CMK (cell line): ENCODE measurements around the gene PCYT1A.

Experiments
- DNase-seq: peaks from one replicate; pipeline ENCODE4 v3.0.0-alpha.2; 2010; ENCODE audit warnings: low read depth

PCYT1A gene

DNA sequence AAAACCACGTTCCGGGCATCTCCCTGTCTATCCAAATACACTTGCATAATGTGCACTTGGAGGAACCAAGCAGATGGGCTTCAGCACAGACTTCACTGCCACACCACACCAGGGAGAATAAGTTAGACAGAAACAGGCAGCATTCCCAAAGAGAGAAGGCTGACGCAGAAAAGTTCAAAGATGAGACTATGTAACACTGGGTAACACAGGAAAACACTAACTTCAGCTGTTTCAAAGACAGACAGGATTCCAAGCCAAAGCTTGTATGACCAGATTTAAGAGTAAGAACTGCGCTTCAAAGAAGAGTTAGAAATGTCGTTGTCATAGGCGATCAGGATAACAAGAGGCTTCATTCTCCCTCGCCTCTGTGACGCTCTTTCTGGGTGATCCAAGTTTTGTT, 51.3 kb downstream of the PCYT1A start:
- no peak for DNase-seq

DNA sequence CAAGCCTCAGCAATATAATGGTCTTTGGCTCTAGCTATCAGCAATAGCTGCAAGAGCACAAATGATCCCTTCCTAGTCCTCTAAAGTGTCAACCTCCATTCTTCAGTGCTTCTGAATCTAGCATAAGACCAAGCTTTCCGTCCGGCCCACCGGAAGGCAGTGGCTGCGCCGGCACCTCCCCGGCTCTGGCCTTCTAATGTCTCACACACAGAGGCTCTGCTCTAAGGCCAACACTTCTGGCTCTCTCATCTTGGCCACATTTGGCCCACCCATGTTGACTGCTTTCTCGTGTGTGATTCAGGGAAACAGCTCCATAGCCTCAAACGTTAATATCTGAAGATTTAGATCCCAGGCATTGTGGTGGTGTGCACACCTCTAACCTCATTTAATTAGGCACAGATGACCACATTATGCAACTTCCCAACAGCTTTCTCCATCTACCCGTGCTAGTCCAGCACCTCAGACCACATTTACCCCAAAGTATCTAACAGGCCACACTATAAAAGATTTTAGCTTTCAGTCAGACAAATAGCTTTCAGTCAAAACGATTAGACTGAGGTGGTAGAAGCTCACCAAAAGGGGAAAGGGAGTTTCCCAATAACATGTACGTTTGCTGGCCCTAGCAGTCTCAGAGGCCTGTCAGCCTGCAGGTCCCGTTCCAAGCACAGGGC, 51.9 kb downstream of the PCYT1A start:
- no peak for DNase-seq

DNA sequence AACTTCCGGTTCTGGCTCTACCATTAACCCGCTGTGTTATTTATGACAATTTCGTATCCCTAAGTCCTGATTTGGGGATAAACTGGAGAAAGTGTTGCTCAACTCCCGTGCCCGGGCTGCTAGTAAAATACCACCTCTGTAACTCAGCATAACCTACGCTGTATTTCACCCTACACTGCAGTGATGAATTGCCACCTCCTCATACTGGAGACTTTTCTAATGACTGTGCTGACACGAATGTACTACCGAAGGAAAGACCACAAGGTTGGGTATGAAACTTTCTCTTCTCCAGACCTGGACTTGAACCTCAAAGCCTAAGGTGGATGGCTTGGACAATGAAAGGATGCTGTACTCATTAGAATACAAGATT, 54.7 kb downstream of the PCYT1A start:
- DNase-seq, result no peak

DNA sequence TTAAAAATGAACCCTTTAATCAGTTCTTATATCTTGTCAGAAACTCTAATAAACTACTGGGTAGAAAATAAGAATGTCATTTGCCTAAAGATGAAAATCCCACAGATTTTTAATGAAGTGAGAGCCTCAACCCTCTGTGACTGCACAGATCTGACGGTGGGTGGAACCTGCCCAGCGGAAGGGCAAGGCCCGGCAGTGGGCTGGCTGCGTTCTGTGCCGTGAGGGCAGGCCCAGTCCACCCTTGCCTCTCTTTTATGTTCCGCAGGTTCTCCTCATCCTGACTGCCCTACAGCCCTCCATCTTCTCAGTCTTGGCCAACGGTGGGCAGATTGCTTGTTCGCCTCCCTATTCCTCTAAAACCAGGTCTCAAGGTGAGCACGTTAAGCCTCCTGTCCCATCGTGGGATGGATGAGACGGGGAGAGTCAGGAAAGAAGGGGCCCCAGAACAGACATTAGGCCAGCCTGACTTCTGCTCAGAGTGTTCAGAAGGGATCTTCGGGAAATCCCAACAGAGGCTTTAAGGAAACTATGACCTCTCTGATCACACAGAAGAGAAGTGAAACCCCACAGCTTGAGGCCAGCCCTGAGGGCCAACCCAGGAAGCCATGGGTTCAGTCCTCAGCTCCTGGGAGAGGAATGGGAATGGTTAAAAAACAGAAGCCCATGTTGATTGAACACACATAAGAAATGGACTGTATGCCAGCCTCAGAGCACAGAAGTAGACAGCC, 55.2 kb downstream of the PCYT1A start:
- no peak for DNase-seq

DNA sequence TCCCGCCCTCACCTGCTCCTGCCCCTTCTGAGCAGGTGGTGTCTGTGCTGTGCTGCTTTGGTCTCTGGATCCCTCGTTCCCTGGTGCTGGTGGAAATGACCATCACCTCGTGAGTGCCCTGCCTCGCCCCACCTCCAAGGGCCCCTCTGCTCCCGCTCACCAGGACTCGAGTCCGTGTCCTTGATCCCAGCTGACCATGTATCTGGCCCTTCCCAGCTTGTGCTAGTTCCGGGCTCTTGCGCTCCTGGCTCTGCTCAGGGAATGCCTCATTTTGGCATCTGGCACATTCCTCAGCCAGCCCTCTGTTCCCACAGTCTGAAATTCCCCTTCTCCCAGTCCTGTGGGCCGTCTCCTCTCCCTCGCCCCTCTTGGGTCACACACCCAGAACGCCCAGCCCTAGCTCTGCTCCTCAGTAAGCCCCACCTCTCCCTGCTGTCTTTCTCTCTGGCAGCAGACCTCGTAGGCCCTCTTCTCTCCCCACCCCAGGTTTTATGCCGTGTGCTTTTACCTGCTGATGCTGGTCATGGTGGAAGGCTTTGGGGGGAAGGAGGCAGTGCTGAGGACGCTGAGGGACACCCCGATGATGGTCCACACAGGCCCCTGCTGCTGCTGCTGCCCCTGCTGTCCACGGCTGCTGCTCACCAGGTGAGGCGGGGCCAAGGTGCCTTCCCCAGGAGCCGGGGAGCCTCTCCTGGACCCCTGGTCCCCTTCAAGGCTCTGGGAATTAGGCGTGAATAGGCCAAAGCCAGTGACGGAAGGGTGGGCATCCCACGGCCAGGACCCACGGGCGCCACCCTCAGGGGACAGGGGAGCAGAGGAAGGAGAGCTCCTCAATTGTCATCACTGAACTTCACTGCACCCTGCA, 59.7 kb downstream of the PCYT1A start:
- no peak for DNase-seq

DNA sequence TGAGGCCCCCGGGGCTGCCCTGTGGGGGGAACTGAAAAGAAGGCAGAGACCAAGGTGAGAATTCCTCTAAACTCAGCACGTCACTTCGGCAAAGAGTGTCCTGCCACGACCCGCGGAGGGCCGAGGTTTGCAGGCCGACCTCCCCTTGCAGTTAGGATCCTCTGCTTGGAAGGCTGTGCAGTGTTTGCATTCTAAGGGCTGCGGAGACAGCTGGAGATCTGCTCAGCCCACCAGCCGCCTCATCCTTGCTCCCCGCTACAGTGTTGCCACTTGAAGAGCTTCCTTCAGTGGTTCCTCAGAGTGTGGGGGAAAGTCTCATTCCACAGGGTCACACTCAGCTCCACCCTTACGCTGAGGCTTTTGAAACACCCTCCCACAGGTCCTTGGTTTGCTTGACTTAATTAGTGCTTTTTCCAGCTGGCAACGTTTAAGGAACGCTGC, 60.4 kb downstream of the PCYT1A start:
- no peak for DNase-seq

DNA sequence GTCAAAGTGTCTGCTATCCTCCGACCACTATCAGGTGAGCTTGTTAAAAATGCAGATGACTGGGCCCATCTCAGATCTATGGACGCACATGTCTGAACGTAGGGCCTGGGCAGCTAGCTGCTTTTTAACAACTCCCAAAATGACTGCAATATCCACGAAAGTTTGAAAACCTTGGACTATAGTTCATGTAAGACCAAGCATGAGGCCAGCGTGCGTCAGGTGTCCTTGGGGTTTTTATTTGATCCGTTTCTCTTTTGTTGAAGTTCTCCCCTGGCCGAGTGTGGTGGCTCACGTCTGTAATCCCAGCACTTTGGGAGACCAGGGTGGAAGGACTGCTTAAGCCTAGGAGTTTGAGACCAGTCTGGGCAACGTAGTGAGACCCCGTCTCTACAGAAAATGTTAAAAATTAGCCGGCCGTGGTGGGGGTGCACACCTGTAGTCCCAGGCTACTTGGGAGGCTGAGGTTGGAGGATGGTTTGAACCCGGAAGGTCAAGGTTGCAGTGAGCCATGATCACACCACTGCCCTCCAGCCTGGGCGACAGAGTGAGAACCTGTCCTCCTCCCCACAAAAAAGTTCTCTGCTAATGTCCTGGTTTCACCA, 61.7 kb downstream of the PCYT1A start:
- DNase-seq, result no peak

DNA sequence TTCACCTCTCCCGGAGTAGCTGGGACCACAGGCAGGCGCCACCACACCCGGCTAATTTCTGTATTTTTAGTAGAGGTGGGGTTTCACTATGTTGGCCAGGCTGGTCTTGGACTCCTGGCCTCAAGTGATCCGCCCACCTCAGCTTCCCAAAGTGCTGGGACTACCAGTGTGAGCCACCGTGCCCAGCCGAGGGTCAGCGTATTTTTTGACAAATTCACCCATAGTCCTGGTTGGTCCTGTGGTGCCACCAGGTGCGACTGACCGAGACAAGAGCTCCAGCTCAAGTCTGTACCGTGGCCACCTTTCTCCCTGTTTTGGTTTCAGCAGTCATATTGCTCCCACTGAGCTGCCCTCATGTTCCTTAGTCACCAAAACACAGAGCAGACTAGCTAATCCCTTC, 62.4 kb downstream of the PCYT1A start:
- no peak for DNase-seq

DNA sequence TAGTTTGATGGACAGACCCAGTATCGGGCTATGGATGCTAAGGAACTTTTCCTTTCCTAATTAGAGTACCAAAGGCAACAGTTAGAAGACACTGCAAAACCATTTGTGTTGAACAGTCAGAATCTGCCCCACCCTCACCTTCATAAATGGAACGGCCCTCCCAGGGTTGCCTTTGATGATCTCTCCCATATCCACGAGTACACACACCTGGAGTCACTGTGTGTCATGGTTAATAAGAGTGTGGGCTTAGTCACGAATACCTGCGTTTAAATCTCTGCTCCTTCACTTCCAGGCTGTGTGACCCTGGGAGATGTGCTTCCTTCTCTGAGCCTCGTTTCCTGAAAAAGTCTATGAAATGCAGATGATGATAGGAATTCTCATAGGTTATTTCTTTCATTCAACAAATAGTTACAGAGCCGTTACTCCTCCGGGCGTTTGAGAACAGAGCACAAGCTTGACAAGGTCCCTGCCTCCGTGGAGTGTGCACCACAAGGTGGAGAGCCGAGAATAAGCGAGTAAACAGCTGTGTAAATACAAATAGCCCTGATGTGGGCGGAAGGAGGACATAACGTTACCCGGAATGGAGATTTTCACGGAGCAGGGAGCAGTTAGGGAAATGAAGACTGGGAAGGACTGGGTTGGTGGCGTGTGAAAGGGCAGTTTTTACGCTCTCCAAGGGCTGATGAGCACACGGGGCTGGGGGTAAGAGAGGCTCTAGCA, 64.5 kb downstream of the PCYT1A start:
- no peak for DNase-seq

DNA sequence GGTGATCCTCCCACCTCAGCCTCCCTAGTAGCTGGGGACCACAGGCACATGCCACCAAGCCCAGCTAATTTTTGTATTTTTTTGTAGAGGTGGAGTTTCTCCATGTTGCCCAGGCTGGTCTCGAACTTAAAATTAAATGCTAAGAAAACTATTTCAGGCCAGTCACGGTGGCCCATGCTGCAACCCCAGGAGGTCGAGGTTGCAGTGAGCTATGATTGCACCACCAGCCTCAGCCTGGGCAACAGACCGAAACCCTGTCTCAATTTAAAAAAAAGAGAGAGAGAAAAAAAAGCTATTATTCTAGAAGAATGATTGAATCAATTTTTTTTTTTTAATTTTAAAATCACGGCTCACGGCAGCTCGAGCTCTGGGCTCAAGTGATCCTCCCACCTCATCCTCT, 66.5 kb downstream of the PCYT1A start:
- DNase-seq, result no peak

DNA sequence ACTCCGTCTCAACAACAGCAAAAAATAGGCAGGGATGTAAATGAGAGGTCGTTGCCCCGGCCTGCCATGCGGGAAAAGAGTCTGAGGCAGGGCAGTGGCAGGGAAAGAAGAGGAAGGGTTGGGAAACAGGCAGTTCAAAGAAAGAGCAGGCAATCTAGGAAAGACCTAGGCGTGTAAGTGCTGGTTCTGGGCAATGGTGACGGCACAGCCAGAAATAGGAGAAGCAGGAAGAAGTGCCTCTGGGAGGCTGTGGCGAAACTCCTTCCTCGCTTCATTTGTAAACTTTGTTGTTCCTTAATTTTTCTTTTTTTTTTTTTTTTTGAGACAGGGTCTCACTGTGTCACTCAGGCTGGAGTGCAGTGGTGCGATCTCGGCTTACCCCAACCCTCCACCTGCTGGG, 66.9 kb downstream of the PCYT1A start:
- no peak for DNase-seq

DNA sequence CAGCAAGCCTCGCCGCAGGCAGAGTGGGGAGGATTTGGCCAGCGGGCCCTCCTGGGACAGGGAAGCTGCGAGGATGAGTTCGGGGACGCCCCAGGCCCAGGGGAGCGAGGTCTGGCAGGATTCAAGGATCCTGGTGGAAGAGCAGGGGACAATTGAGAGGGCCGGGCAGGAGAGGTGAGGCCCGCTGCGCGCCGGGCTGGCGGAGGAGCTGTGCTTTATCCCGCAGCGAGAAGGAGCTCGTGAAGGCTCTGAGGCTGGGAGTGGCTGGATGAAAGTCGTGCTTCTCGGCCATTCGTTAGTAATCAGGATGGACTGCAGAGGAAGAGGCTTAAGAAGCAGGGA, 67.6 kb downstream of the PCYT1A start:
- no peak for DNase-seq

DNA sequence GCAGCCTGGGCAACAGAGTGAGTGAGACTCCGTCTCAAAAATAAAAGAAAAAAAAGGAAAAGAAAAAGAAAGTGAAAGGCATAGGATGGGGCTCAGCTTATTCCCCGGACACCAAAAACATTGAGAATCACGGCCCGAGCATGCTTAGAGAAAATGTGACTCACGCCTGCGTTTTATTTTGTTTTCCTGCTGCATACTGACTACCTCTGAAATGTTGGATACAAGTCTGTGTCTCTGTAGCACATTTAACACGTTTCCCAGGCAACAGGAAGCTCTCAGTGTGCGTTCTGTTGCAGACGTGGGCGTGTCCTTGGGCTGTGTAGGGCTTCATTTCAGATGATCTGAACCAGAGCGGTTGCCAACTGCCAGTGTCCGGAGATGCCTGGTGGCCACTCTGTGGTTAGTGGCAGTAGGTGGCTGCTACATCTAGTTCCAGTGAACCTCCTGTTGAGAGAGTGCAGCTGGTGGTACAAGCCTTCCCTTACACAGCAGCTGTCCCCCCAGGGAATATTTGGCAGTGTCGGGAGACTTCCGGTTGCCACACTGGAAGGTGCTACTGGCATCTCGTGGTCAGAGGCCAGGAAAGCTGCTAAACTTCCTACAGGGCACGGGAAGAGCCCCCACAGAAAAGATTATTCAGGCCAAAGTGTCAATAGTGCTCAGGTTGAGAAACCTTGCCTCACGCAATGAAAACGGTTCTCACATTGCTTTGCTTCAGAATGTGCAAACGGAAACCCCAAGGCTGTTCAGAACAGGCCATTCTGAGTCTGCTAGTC, 68.1 kb downstream of the PCYT1A start:
- no peak for DNase-seq

DNA sequence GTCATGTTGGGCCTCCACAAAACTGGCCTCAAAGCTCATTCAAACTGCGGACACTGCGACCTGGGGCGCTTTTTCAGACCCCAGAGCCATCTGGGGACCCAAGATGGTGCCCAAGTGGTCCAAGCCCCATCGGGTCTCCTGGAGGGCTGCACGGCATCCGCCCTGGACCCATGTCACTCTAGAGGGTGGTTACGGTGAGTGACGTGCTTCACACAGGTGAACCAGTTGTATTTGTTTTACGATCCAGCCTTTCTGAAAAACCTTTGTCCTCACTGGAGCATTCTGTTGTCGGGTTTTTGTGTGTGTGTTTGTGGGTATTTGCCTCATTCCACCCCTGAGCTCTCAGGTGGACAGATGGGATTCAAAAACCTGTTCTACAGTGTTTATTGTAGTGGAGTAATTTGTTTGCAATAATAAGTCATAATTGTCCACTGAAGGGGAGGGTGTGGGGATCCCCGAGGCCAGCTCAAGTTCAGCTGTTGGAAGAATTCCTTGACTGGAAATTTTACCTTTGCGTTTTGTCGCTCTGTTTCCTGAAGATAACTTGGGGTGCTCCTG, 69.3 kb downstream of the PCYT1A start:
- DNase-seq, result no peak

DNA sequence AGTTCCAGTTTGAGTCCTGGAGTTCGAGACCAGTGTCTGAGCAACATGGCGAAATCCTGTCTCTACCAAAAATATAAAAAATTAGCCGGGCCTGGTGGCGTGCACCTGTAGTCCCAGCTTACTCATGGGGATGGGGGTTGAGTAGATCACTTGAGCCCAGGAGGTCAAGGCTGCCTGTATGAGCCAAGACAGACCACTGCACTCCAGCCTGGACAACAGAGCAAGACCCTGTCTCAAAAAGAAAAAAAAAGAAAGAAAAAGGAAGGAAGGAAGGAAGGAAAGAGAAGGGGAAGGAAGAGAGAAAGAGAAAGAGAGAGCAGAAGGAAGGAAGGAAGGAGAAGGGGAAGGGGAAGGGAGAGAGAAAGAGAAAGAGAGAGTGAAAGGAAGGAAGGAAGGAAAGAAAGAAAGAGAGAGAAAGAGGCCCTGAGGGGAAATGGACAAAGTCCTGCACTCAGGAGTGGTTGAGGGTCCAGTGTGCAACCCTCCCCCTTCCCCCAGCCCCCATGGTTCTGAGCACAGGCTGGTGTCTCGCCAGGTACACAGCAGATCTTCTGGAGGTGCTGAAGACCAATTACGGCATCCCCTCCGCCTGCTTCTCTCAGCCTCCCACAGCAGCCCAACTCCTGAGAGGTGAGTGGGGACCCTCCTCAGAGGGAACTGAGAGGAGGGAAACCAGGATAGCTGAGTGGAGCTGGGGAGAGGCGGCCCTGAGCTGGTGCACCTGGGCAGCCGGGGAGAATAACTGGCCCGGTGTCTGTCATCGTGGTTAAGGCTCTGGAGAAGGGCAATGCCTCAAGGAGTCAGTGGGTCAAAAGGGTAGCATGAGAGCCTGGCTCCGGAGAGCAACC, 70.0 kb downstream of the PCYT1A start:
- no peak for DNase-seq

DNA sequence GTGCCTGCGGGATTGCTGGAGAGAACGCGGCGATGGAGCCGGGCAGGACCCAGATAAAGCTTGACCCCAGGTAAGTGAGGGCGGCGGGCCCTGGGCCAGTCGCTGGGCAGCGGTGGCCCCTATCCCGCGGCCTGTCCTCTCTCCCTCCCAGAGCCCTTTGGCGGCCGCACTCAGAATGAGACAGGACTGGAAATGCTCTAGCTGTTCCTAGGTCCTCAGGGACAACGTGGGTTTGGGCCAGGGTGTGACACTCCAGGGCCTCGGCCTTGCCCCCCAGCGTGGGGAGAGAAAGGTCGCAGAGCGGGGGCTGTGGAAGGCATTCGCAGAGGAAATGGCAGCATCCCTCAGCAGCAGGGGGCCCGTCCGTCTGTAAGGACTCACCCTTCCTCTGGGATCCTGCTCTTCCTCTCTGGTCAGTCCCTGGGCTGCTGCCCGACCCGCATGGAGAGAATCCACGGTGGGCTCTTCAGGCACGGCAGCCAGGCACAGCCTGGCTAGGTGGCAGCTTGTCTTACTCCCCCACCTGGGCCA, 70.8 kb downstream of the PCYT1A start:
- DNase-seq, result no peak

DNA sequence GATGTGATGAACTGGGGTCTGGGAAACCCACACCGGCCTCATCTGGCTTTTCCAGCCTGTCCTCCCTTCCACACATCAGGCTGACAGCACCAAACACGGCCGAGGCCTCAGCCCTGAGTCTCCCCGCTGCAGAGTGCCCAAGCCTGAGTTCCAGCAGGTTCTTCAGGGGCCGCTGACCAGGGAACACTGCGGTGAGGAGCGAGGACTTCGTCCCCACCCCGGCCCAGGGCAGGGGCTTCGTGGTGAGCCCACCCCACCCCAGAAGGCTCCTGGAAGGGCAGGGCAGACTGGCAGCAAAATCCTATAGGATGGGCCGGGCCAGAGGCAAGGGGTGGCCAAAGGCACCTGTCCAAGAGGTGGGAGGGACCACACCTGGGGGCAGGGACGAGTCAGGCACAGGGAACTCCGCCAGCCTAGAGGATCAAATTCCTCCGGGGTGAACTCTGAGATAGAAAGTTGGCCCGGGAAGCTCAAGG, 71.4 kb downstream of the PCYT1A start, which contains the start of gene SLC51A:
SLC51A (plus strand) TSS at position 446 of the 476 bp plus-strand sequence. CDS start 179 bp downstream, outside the sequence.
- no peak for DNase-seq

DNA sequence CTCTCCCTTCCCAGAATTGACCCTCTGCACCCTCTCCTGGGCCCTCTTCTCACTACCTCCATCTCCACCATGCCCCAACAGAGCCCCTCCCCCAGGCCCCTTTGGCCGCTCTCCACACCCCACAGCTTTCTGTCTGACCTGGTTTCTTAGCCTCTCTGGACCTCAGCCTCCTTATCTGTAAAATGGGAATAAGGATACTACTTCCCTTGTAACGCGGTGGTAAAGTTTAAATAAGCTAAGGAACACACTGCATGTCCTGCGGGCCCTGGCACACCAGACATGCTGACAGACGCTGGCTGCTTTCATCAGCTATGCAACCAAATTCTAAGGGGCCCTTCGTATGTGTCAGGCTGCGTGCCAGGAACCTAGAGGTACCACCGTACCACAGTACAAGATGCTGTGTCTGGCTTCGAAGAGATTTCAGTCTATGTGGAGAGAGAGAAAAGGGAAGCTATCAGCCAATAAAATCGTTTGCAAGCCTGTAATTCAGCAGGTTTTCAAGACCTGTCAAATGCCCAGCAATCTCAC, 72.0 kb downstream of the PCYT1A start:
- DNase-seq, result no peak

DNA sequence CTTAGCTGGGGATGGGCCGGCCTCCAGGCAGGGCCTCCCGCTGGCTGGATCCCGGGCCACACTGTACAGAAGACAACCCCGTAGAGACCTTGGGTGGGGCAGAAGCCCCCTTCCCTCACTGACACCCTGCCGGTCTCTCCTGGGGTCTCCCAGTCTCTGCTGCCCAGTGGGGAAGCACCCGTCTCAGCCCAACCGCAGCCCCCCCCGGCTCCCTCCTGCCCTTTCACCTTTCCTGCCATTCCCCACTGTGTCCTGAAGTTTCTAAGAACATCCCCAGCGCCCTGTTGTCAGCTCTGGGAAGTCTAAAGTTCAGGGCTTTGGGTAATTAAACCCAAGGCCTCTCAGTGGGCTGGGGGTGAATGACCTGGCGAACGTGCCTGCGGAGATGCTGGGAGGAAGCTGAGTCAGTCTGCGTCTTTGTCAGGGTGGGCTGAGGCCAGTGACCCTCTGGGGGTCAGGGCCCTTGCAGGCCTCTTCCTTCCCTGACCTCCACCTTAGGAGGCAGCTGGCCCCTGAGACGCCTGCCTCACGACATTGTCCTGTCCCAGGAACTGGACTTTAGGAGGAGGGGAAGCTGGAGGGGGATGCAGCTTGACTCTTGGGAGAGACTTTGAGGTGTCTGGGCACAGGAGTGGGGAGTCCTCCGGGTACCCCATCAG, 72.6 kb downstream of the PCYT1A start:
- no peak for DNase-seq
